NT2/D1 (cell line): ENCODE results near the gene CRYGN.
A peak's percentile ranks its signal among the peaks of the same experiment; 100 is the strongest.

Source experiments
- DNase-seq: peaks from one replicate; pipeline ENCODE4 v3.0.0-alpha.2; 2011; ENCODE audit warnings: low read depth, low spot score
- H3K27me3 ChIP-seq: 2 replicates; pipeline ENCODE4 v1.6.0; 2011; ENCODE audit warnings: mild to moderate bottlenecking; ENCODE audit not compliant: insufficient read length, insufficient read depth
- H3K36me3 ChIP-seq: 2 replicates; pipeline ENCODE4 v1.6.1; 2011; ENCODE audit warnings: mild to moderate bottlenecking, low read length, mixed read lengths; ENCODE audit not compliant: insufficient read depth, insufficient read length
- H3K4me1 ChIP-seq: 2 replicates; pipeline ENCODE4 v1.5.1; 2011; ENCODE audit not compliant: insufficient read depth, insufficient read length
- H3K4me3 ChIP-seq: 2 replicates; pipeline ENCODE4 v1.5.1; 2011; ENCODE audit warnings: low read depth; ENCODE audit not compliant: insufficient read length
- H3K9ac ChIP-seq: 2 replicates; pipeline ENCODE4 v1.6.0; 2011; ENCODE audit warnings: low read depth; ENCODE audit not compliant: insufficient read length
- H3K9me3 ChIP-seq: 2 replicates; pipeline ENCODE4 v1.5.1; 2011; ENCODE audit warnings: mild to moderate bottlenecking, low read length; ENCODE audit not compliant: insufficient read depth
- SUZ12 ChIP-seq: IDR thresholded peaks from 2 replicates; pipeline ENCODE4 v1.6.1; 2011; ENCODE audit not compliant: insufficient read length, insufficient read depth; ENCODE audit errors: extremely low read depth
- YY1 ChIP-seq: IDR thresholded peaks from 2 replicates; pipeline ENCODE4 v1.6.1; 2011; ENCODE audit not compliant: insufficient read length, insufficient read depth
- ZNF274 ChIP-seq: IDR thresholded peaks from 2 replicates; pipeline ENCODE4 v1.6.1; 2011; ENCODE audit warnings: mild to moderate bottlenecking, low read depth, low read length

Gene CRYGN

GRCh38 chr7:151402029-151402835 is 37.7 kb downstream of the CRYGN start:
- H3K4me3 ChIP-seq: no peak overlapping the region
- no peaks in the 10 kb centered on the region for H3K9me3 ChIP-seq
- TF ChIP-seq YY1 (no peak), SUZ12 (no peak), ZNF274 (no peak)
- H3K4me1 ChIP-seq: peaks cover 2% of the 10 kb centered on the region
- no peak for DNase-seq
- H3K27me3 ChIP-seq: no peaks in the 10 kb centered on the region
- H3K36me3 ChIP-seq: peaks cover 6% of the 10 kb centered on the region
- H3K9ac ChIP-seq: no peak overlapping the region

GRCh38 chr7:151400626-151401315 is 39.2 kb downstream of the CRYGN start:
- Histone ChIP-seq H3K27me3 (no peaks in the 10 kb centered on the region), H3K9me3 (no peaks in the 10 kb centered on the region), H3K4me1 (peaks cover 6% of the 10 kb centered on the region), H3K4me3 (no peak overlapping the region), H3K9ac (no peak overlapping the region), H3K36me3 (peaks cover 3% of the 10 kb centered on the region)
- TF ChIP-seq YY1 (no peak), ZNF274 (no peak), SUZ12 (no peak)
- DNase-seq: no peak

- Histone ChIP-seq H3K9me3 (no peaks in the 10 kb centered on the region), H3K9ac (peak overlapping the region; percentile 32), H3K4me3 (no peak overlapping the region), H3K27me3 (no peaks in the 10 kb centered on the region), H3K4me1 (peaks cover 11% of the 10 kb centered on the region), H3K36me3 (no peaks in the 10 kb centered on the region)
- DNase-seq: no peak
- no peak for TF ChIP-seq SUZ12
- no peak for TF ChIP-seq YY1
- TF ChIP-seq ZNF274: no peak
Observed at GRCh38 chr7:151399906-151400305, 40.0 kb downstream of the CRYGN start.

GRCh38 chr7:151399305-151399601 is 40.7 kb downstream of the CRYGN start:
- TF ChIP-seq YY1 (no peak), ZNF274 (no peak), SUZ12 (no peak)

GRCh38 chr7:151398446-151399304 is 41.3 kb downstream of the CRYGN start:
- Histone ChIP-seq H3K4me3 (no peak overlapping the region), H3K4me1 (peaks cover 19% of the 10 kb centered on the region), H3K9ac (no peak overlapping the region), H3K36me3 (no peaks in the 10 kb centered on the region), H3K27me3 (no peaks in the 10 kb centered on the region), H3K9me3 (no peaks in the 10 kb centered on the region)
- TF ChIP-seq YY1 (no peak), SUZ12 (no peak), ZNF274 (no peak)
- DNase-seq: no peak

More at GRCh38 chr7:151399305-151399601, 40.7 kb downstream of the CRYGN start:
- Histone ChIP-seq H3K27me3 (no peaks in the 10 kb centered on the region), H3K9ac (no peak overlapping the region), H3K4me3 (no peak overlapping the region), H3K36me3 (no peaks in the 10 kb centered on the region), H3K9me3 (no peaks in the 10 kb centered on the region), H3K4me1 (peaks cover 16% of the 10 kb centered on the region)
- DNase-seq: no peak

- Histone ChIP-seq H3K4me1 (peaks cover 21% of the 10 kb centered on the region), H3K9ac (no peak overlapping the region), H3K36me3 (no peaks in the 10 kb centered on the region), H3K9me3 (no peaks in the 10 kb centered on the region), H3K27me3 (no peaks in the 10 kb centered on the region), H3K4me3 (no peak overlapping the region)
- DNase-seq: no peak
- TF ChIP-seq SUZ12: no peak
- TF ChIP-seq ZNF274: no peak
- TF ChIP-seq YY1: no peak
Observed at GRCh38 chr7:151397026-151397425, 42.9 kb downstream of the CRYGN start.
